ENCODE results near the gene ZNF236. TPM values are rescaled to one million over a fixed set of nuclear protein-coding genes. Genes with fewer than 3 reads are reported as not detected.
A peak's percentile ranks its signal among the peaks of the same experiment; 100 is the strongest.

The ZNF236 gene
- total and polyA plus RNA-seq, 4 donors: 0.83 to 8.2 (median 5.0) TPM

GRCh38 chr18:77012806-77013541, 190.6 kb downstream of the ZNF236 start:
- DNase-seq (ENCODE audit: low spot score): no peak
- no peak overlapping the region for H3K27ac ChIP-seq (ENCODE audit: low read depth in 1 of 2, low read length in 2 of 2)

GRCh38 chr18:77013811-77014521, 191.6 kb downstream of the ZNF236 start:
- Histone ChIP-seq H3K4me3 (ENCODE audit: low read depth in 1 of 3, low read length in 3 of 3) (no peak overlapping the region), H3K4me1 (ENCODE audit: control insufficient read depth in 4 of 4, insufficient read depth in 4 of 4, low read length in 3 of 4) (no peaks in the 10 kb centered on the region), H3K27me3 (ENCODE audit: control insufficient read depth in 4 of 4, insufficient read depth in 4 of 4, low read length in 3 of 4) (no peaks in the 10 kb centered on the region), H3K9ac (ENCODE audit: low read depth in 1 of 2, low read length in 2 of 2) (no peak overlapping the region), H3K36me3 (ENCODE audit: control insufficient read depth in 4 of 4, insufficient read depth in 3 of 4, low read depth in 1 of 4, low read length in 3 of 4) (peaks cover 5 to 25% (median 16%) of the 10 kb centered on the region in 4 donors), H3K27ac (ENCODE audit: low read depth in 1 of 2, low read length in 2 of 2) (peak overlapping the region in 1 of 2 donors; percentile 25), H3K9me3 (ENCODE audit: control insufficient read depth in 4 of 4, low read length in 3 of 4) (no peaks in the 10 kb centered on the region)
- no peak for DNase-seq (ENCODE audit: low spot score)
- 81% methylated on average over 18 of the region's 18 CpGs for whole genome bisulfite sequencing
- TF ChIP-seq NR2F2 (IDR thresholded peaks at IDR 0.05) (peak; percentile 53), HNF4G (IDR thresholded peaks at IDR 0.05) (no peak), FOXA1 (IDR thresholded peaks at IDR 0.05) (no peak), GABPA (IDR thresholded peaks at IDR 0.05 in 1 of 2, conservative IDR thresholded peaks at IDR 0.05 in 1 of 2) (no peak), JUND (IDR thresholded peaks at IDR 0.05) (no peak)

More at GRCh38 chr18:77012806-77013541, 190.6 kb downstream of the ZNF236 start:
- 89% methylated on average over 6 of the region's 6 CpGs for WGBS
- Histone ChIP-seq H3K4me1 (ENCODE audit: control insufficient read depth in 4 of 4, insufficient read depth in 4 of 4, low read length in 3 of 4) (no peaks in the 10 kb centered on the region), H3K27me3 (ENCODE audit: control insufficient read depth in 4 of 4, insufficient read depth in 4 of 4, low read length in 3 of 4) (no peaks in the 10 kb centered on the region), H3K9me3 (ENCODE audit: control insufficient read depth in 4 of 4, low read length in 3 of 4) (no peaks in the 10 kb centered on the region), H3K4me3 (ENCODE audit: low read depth in 1 of 3, low read length in 3 of 3) (no peak overlapping the region), H3K36me3 (ENCODE audit: control insufficient read depth in 4 of 4, insufficient read depth in 3 of 4, low read depth in 1 of 4, low read length in 3 of 4) (peaks cover 5 to 25% (median 16%) of the 10 kb centered on the region in 4 donors), H3K9ac (ENCODE audit: low read depth in 1 of 2, low read length in 2 of 2) (no peak overlapping the region)
- TF ChIP-seq ZBTB33 (IDR thresholded peaks at IDR 0.05) (no peak), GABPA (IDR thresholded peaks at IDR 0.05 in 1 of 2, conservative IDR thresholded peaks at IDR 0.05 in 1 of 2) (no peak), EGR1 (IDR thresholded peaks at IDR 0.05; ENCODE audit: low read depth in 2 of 2) (no peak), CTCF (IDR thresholded peaks at IDR 0.05; ENCODE audit: low read depth, low read length, missing input control) (no peak), FOXA2 (IDR thresholded peaks at IDR 0.05) (no peak), ATF3 (IDR thresholded peaks at IDR 0.05) (no peak), MAX (IDR thresholded peaks at IDR 0.05) (no peak), SP1 (IDR thresholded peaks at IDR 0.05) (no peak), RAD21 (IDR thresholded peaks at IDR 0.05) (no peak), FOXA1 (IDR thresholded peaks at IDR 0.05) (no peak), YY1 (IDR thresholded peaks at IDR 0.05) (no peak), TAF1 (conservative IDR thresholded peaks at IDR 0.05) (no peak), HNF4A (conservative IDR thresholded peaks at IDR 0.05) (no peak), HNF4G (IDR thresholded peaks at IDR 0.05) (no peak), NR2F2 (IDR thresholded peaks at IDR 0.05) (no peak), RXRA (IDR thresholded peaks at IDR 0.05) (no peak), JUND (IDR thresholded peaks at IDR 0.05) (no peak)

Measured in liver (tissue), 9 donors.